Stimulated activated CD4-positive, alpha-beta T cell treated with anti-CD3 and anti-CD28 coated beads, Interleukin-4, amount 100 ng/mL, for 48 hours (primary cell): Measurements from ENCODE around the gene IRX6.

ENCODE experiments used
- DNase-seq, 2 donors: peaks; one replicate each; pipeline ENCODE4 v3.0.0-alpha.2; 2020; ENCODE audit warnings: low read depth in 2 of 2

The IRX6 gene

DNA sequence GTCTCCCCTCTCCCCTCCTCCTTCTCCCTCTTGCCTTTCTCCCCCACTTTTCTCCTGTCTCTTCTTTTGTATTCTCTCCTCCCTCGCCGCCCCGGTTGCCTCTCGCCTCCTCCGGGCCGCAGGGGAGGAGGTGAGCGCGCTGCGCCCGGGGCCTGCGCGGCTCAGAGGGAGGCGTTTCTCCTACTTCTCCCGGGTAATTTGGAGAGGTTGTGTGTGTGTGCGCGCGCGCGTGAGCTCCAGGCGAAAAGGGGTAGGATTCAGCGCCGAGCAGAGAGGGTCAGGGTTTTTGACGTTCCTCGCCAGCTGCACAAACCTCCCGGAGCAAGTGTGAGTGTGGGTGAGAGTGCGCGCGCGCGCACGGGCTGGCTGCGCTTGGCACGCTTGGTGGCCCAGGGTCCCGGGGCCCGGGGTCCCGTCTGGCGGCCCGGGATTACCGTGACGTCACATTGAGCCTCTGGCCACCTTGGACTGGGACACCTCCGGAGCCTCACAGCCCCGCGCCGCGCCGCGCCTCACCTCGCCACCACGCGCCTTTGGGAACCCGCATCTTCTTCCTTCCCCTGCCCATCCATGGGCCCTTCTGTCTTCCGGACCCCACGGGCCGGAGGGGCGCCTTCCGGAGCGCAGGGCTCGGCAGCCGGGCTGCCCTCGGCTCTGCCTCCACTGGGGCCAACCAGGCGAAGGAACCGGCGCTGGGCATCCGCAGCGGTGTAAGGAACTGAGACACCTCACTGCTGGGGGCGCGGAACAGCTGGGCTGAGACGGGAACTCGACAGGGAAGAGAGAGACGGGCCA lies 479 bp downstream of the IRX6 start:
- DNase-seq = no peak

DNA sequence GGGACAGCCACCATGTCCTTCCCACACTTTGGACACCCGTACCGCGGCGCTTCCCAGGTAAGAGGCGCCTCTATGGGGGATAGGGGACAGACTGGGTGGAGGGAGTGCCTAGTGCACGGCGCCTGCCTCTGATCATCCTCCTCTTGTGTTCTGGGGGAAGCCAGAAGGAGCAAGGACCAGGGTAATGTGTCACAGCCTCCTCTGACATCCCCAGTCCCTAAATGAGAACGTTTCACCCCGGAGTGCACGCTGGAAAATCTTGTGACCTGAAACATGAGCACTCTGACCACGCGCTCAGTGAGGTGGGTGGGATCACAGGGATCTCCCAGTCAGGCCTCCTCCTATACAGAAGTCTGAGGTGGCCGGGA lies 1.1 kb downstream of the IRX6 start:
- DNase-seq = no peak

- no peak for DNase-seq
These were observed 1.6 kb downstream of the IRX6 start for GRCh38 chr16:55325458-55326109.

- no peak for DNase-seq
These were observed 2.5 kb downstream of the IRX6 start for GRCh38 chr16:55326261-55327092.

DNA sequence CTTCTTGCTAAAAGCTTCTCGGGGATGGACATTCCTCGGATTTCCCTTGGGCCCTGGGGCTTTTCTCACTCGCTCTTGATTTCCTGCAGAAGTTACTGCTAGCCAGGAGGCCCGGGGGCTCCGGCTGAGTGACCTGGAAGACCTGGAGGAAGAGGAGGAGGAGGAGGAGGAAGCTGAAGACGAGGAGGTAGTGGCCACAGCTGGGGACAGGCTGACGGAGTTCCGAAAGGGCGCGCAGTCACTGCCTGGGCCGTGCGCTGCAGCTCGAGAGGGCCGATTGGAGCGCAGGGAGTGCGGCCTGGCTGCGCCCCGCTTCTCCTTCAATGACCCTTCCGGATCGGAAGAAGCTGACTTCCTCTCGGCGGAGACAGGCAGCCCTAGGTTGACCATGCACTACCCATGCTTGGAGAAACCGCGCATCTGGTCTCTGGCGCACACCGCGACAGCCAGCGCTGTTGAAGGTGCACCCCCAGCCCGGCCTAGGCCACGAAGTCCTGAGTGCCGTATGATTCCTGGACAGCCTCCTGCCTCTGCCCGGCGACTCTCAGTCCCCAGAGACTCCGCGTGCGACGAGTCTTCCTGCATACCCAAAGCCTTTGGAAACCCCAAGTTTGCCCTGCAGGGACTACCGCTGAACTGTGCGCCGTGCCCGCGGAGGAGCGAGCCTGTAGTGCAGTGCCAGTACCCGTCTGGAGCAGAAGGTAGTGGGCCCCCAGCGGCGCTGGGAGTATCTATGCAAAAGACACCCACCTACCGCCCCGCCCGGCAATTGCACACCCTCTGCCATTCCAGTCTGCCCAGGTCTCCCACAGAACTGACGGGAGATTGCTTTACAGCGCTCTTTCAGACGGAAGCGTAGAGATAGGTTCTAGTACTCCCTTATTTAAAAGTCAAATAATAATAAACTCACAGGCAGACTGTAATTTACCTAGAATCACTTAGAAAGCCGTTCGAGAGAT lies 4.9 kb downstream of the IRX6 start:
- DNase-seq = no peak

GRCh38 chr16:55329791-55330428 lies 5.9 kb downstream of the IRX6 start:
- DNase-seq = no peak

DNA sequence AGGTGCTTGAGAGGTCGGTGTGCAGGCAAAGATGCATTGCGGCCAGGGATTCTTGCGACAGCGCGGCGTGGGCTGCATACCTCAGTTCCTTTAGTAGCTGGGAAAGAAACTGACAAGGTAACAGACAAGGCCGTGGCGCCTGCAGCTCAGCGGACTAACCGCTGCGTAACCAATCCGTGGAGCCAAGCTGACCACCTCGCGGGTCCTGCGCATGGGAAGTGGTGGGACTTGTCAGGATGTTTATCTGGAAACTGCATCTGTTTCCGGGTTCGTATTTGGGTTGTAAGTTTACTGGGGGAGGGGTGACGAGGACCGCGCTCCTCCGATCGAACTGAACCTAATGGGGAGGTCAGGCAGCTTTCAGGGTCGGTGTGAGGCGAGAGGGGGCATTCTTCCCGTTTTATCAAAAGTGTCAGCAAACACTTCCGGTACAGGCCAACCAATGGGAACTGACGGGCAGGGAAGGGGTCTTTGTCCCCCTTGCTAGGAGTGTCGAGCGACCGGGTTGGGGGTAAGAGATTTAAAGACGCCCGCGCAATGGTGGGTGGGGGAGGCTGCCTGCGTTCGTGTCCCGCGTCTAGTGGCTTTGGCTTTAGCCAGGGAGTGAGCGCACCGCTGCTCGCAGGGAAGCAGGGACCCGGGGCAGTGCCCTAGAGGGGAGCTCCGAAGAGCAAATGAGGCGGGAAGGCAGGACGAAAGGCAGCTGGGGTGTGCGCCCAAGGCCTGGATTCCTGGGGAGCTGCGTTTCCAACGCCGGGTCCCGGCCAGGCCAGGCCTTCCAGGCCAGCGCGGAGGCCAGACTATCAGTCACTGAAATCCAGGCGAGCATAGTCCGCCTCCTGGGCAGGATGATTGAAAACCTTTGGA lies 7.0 kb downstream of the IRX6 start:
- no peak for DNase-seq

DNA sequence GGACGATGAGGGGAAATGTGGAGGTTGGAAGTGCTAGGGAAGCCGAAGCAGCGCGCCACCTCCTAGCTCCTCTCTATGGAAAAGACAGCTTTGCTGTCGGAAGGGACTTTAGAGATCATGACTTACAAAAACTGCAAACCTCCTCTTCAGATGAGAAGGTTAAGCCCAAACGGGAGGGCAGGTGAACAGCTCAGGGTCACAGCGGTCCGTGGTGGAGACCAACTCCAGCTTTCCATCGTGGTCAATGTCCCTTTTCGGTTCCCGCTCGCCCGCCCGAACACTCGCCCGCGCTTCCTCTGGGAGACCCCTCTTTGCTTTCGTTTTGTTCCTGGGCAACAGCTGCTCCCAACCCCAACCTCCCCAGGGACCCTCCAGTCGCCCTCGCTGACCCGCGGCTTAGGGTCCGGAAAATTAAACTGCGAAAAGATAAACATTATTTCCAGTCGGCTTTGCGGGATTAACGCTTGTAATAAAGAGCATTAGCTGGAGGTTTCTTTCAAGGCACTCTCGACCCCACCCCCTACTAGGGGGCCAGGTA lies 7.7 kb downstream of the IRX6 start:
- no peak for DNase-seq

DNA sequence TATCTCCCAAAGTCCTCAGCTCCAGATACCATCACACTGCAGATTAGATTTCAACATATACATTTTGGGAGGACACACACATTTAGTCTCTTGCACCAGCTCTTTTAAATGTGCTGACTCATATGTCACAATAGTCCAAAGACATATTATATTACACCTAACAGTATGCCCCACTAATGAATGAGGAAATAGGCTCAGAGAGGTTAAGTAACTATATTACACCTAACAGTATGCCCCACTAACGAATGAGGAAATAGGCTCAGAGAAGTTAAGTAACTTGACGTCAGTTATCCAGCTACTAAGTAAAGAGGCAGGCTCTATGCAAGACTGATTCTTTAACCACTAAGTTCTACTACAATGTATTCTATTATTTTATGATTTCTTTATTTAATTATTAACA lies 9.7 kb downstream of the IRX6 start:
- DNase-seq = no peak

GRCh38 chr16:55338646-55339045 lies 14.6 kb downstream of the IRX6 start:
- DNase-seq = no peak

DNA sequence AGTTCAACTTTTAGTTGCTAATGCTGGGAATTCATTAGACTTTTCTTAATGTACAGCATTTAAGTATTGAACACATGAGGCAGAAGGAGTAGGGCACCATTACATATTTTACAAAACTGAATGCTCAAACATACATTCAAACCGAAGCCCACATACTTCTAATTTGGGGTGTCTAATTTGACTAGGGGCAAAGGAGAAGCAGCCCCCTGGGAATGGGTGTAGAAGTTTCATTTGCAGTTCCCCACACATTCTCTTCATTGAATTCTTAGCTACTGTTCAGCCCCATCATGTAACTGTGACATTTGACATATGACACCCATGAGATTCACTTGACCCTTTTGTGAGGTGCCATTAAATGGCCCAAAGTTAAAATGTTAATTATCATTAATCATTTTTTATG lies 16.4 kb downstream of the IRX6 start:
- DNase-seq = no peak

GRCh38 chr16:55341681-55342080 lies 17.7 kb downstream of the IRX6 start:
- DNase-seq = no peak

GRCh38 chr16:55346475-55346874 lies 22.5 kb downstream of the IRX6 start:
- no peak for DNase-seq

- no peak for DNase-seq
These were observed 25.9 kb downstream of the IRX6 start for GRCh38 chr16:55349867-55350266.

DNA sequence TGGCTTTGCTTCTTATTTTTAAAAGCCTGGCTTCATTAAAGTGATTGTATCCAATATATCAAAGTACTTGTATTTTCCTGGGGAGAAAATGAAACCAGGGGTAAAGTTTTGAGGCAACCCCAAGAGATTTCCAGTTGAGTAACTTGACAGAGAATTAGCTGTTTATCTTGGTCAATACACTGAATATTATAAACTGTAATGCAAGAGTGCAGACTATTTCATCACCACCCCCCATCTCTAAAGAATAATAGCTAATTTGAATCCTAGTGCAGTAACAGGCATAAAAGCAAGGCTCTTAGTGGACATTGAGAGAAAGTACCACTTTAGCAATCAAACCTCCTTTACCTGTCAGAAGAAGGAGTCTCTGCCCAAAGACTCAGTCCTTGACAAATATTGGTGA lies 27.0 kb downstream of the IRX6 start:
- DNase-seq = no peak

DNA sequence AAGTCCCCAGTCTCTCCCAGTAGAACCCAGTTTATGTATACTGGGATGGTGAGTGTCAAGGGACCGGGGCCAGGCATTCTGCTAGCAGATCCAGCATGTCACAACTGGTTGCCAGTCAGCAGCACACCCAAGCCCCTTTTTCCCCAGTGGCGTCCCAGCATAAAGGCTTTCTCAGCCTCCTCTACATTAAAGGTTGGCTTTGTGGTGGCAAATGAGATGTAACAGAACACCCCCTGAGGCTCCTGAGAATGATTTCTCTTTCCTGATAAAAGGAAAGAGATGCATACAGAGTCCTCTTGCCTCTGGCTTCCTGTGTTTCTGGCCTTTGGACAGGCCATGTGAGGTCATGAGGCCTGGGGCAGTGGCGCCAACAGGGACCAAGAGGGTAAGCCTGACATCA lies 27.9 kb downstream of the IRX6 start:
- DNase-seq = no peak

- DNase-seq = no peak
These were observed 33.2 kb downstream of the IRX6 start for GRCh38 chr16:55357241-55357640.

DNA sequence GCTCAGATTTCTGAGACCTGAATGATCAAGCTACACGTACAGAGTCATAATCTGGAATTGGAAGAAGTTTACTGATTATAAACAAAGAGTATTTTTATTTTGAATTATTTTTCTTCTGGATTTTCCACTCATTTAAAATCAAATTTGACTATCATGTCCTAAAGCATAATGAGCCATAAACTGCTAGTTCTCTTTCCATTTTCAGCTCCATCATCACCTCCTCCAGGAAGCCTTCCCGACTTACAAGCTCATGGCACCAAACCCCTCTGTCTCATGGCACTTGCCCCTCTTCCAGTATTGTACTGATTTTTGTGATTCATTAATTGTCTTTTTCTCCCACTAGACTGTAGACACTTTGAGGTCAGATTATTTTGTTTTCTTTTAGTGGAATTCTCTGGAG lies 35.9 kb downstream of the IRX6 start:
- no peak for DNase-seq

DNA sequence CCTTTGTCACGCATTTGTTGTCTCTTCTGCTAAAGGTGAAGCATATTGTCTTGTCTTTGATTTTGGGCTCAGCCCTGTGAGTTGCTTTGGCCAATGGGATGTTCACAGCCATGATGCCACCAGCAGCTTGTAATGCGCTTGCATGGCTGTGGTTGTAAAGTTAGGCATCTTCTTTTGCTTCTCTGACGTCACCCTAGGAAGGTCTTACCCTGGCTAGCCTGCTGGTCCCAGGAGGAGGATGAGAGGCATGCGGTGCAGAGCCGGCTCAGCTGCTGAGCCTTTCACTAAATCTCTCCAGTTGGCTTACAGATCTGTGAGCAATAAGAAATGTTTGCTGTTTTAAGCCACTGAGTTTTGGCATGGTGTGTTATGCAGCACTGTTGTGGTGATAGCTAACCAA lies 40.8 kb downstream of the IRX6 start:
- DNase-seq = no peak

DNA sequence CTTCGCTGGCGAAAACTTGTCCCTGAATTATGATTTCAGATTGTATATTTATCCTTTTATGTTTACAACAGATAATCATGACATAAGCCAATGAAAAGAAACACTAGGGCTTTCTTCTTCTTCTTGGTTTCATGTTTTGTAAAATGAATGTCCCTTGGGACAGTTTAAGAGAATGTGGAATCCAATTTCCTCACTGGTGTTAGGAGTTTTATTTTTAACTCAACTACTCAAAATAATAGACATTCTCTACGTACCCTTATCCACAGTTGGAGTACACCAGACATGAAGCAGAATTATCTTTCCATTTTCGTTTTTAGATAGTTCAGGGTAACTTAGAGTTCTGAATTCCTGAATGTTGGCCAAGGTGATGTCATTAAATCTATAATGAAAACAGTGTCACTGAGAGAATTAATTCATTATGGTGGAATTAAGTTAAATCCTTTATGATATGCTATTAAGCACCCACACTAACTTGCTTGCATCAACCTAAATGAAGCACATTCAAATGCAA lies 43.4 kb downstream of the IRX6 start:
- DNase-seq = no peak
